OCI-LY3 (cell line): ENCODE data around the gene VTI1A.

ENCODE experiments used
- H2AFZ ChIP-seq: fragments of 200-600, 300-600 bp; shearing (Covaris generic); 2 replicates; pipeline ENCODE4 v1.6.0; 2014; ENCODE audit warnings: antibody characterized with exemption, low read depth, low read length
- H3K27ac ChIP-seq: fragments of 200-600, 300-600 bp; sonication (generic); 2 replicates; pipeline ENCODE4 v1.5.1; 2014; ENCODE audit warnings: mild to moderate bottlenecking, low read length, moderate library complexity, mixed read lengths
- H3K27me3 ChIP-seq: fragments of 200-600, 300-600 bp; sonication (generic); 2 replicates; pipeline ENCODE4 v1.6.1; 2014; ENCODE audit warnings: low read depth, low read length, mixed read lengths
- H3K36me3 ChIP-seq: fragments of 200-600, 300-600 bp; sonication (generic); replicated peaks from 2 replicates; pipeline ENCODE3; 2014; ENCODE audit warnings: low read depth, low read length, mixed read lengths
- H3K4me1 ChIP-seq: fragments of 300-600, 200-600 bp; sonication (generic); 2 replicates; pipeline ENCODE4 v1.6.1; 2014; ENCODE audit warnings: low read length, mixed read lengths
- H3K4me2 ChIP-seq: fragments of 200-600, 300-600 bp; sonication (generic); 2 replicates; pipeline ENCODE4 v1.6.1; 2014; ENCODE audit warnings: low read length, mixed read lengths
- H3K4me3 ChIP-seq: fragments of 300-600, 200-600 bp; sonication (generic); 2 replicates; pipeline ENCODE4 v1.5.1; 2014; ENCODE audit warnings: antibody characterized with exemption, mild to moderate bottlenecking, low read length, moderate library complexity
- H3K79me2 ChIP-seq: fragments of 300-600, 200-600 bp; shearing (Covaris generic); 2 replicates; pipeline ENCODE4 v1.6.1; 2014; ENCODE audit warnings: mild to moderate bottlenecking, low read length, mixed read lengths
- H3K9ac ChIP-seq: fragments of 300-600, 200-600 bp; shearing (Covaris generic); 2 replicates; pipeline ENCODE4 v1.6.0; 2014; ENCODE audit warnings: mild to moderate bottlenecking, low read length, moderate library complexity
- H3K9me3 ChIP-seq: fragments of 200-600, 300-600 bp; shearing (Covaris generic); 2 replicates; pipeline ENCODE4 v1.6.1; 2014; ENCODE audit warnings: low read length, mixed read lengths; ENCODE audit not compliant: insufficient read depth
- H4K20me1 ChIP-seq: fragments of 200-600, 300-600 bp; sonication (generic); 2 replicates; pipeline ENCODE4 v1.6.1; 2016; ENCODE audit warnings: low read length, mixed read lengths; ENCODE audit not compliant: insufficient read depth
- EZH2phosphoT487 ChIP-seq: fragments of 200-600 bp; shearing (Covaris generic); IDR thresholded peaks from 2 replicates; pipeline ENCODE4 v1.6.1; 2018; ENCODE audit warnings: antibody characterized with exemption, mixed run types, low read depth
- TF ChIP-seq, protein P1 (sequence below): fragments of 200-600, 300-600 bp; sonication (generic); IDR thresholded peaks from 2 replicates; pipeline ENCODE4 v1.5.1; 2014; ENCODE audit warnings: antibody characterized with exemption, low read length, low read depth

The VTI1A gene

DNA sequence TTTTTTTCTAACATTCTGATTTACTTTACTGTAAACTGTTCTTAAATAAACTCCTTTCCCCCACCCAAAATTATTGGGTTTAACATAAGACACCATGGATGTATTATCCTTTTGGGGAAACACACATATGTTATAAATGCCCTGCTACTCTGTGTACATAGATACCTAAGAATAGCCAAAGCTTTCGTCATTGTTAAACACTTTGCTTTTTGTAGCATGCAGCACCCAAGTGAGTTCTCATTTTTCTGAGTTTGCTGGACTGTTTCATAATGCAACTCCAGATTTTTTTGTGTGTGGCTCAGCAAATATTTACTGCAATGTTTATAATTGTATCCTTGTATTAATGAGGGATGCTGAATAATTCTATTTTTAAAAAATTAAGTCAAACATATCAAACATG lies 86.9 kb downstream of the VTI1A start:
- peaks cover 23% of the 10 kb centered on the region for H3K4me1 ChIP-seq
- H3K27ac ChIP-seq, result no peak overlapping the region
- peaks cover 9% of the 10 kb centered on the region; the same call in 1 of the 2 replicates for H3K27me3 ChIP-seq
- TF ChIP-seq, protein P1, sequence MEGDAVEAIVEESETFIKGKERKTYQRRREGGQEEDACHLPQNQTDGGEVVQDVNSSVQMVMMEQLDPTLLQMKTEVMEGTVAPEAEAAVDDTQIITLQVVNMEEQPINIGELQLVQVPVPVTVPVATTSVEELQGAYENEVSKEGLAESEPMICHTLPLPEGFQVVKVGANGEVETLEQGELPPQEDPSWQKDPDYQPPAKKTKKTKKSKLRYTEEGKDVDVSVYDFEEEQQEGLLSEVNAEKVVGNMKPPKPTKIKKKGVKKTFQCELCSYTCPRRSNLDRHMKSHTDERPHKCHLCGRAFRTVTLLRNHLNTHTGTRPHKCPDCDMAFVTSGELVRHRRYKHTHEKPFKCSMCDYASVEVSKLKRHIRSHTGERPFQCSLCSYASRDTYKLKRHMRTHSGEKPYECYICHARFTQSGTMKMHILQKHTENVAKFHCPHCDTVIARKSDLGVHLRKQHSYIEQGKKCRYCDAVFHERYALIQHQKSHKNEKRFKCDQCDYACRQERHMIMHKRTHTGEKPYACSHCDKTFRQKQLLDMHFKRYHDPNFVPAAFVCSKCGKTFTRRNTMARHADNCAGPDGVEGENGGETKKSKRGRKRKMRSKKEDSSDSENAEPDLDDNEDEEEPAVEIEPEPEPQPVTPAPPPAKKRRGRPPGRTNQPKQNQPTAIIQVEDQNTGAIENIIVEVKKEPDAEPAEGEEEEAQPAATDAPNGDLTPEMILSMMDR, result no peak
- no peak for TF ChIP-seq EZH2phosphoT487
- H3K79me2 ChIP-seq, result no peaks in the 10 kb centered on the region
- H3K9me3 ChIP-seq, result no peaks in the 10 kb centered on the region
- H3K36me3 ChIP-seq, result peaks cover 3% of the 10 kb centered on the region
- no peaks in the 10 kb centered on the region for H4K20me1 ChIP-seq
- H3K4me3 ChIP-seq, result no peak overlapping the region
- H2AFZ ChIP-seq, result no peak overlapping the region
- no peak overlapping the region for H3K4me2 ChIP-seq
- H3K9ac ChIP-seq, result no peak overlapping the region

- Histone ChIP-seq H2AFZ (no peak overlapping the region), H3K27ac (no peak overlapping the region), H3K9me3 (no peaks in the 10 kb centered on the region), H3K27me3 (peaks cover 9% of the 10 kb centered on the region; the same call in 1 of the 2 replicates), H3K9ac (no peak overlapping the region), H3K4me3 (no peak overlapping the region), H3K79me2 (no peaks in the 10 kb centered on the region), H4K20me1 (no peaks in the 10 kb centered on the region), H3K36me3 (peaks cover 3% of the 10 kb centered on the region), H3K4me1 (peaks cover 23% of the 10 kb centered on the region), H3K4me2 (no peak overlapping the region)
- TF ChIP-seq, protein P1, result no peak
- TF ChIP-seq EZH2phosphoT487, result no peak
Observed at GRCh38 chr10:112535531-112535951, 88.5 kb downstream of the VTI1A start.

GRCh38 chr10:112536663-112537062 lies 89.6 kb downstream of the VTI1A start:
- no peak overlapping the region for H2AFZ ChIP-seq
- no peak overlapping the region for H3K4me3 ChIP-seq
- peaks cover 3% of the 10 kb centered on the region for H3K36me3 ChIP-seq
- peaks cover 9% of the 10 kb centered on the region; the same call in 1 of the 2 replicates for H3K27me3 ChIP-seq
- no peaks in the 10 kb centered on the region for H4K20me1 ChIP-seq
- H3K79me2 ChIP-seq, result no peaks in the 10 kb centered on the region
- H3K4me2 ChIP-seq, result no peak overlapping the region
- no peaks in the 10 kb centered on the region for H3K9me3 ChIP-seq
- TF ChIP-seq, protein P1, result no peak
- TF ChIP-seq EZH2phosphoT487, result no peak
- H3K4me1 ChIP-seq, result peaks cover 20% of the 10 kb centered on the region
- H3K9ac ChIP-seq, result no peak overlapping the region
- no peak overlapping the region for H3K27ac ChIP-seq

GRCh38 chr10:112538168-112538567 lies 91.2 kb downstream of the VTI1A start:
- peaks cover 3% of the 10 kb centered on the region for H3K36me3 ChIP-seq
- peaks cover 11% of the 10 kb centered on the region for H3K4me1 ChIP-seq
- no peak overlapping the region for H3K4me2 ChIP-seq
- no peaks in the 10 kb centered on the region for H3K79me2 ChIP-seq
- H3K4me3 ChIP-seq, result no peak overlapping the region
- H2AFZ ChIP-seq, result no peak overlapping the region
- H3K27me3 ChIP-seq, result peaks cover 5% of the 10 kb centered on the region; the same call in 1 of the 2 replicates
- H3K9ac ChIP-seq, result no peak overlapping the region
- no peak overlapping the region for H3K27ac ChIP-seq
- H4K20me1 ChIP-seq, result no peaks in the 10 kb centered on the region
- H3K9me3 ChIP-seq, result no peaks in the 10 kb centered on the region
- no peak for TF ChIP-seq EZH2phosphoT487
- TF ChIP-seq, protein P1, result no peak
